PC-3 (cell line): Measurements from ENCODE around the gene VPS51.

Source experiments
- EZH2phosphoT487 ChIP-seq: fragments of 300-600 bp; sonication (generic); IDR thresholded peaks from 2 replicates; pipeline ENCODE4 v1.6.1; 2018; ENCODE audit warnings: mild to moderate bottlenecking, antibody characterized with exemption, low read length, borderline replicate concordance
- TF ChIP-seq, protein P1 (sequence below): fragments of 300-600 bp; sonication (generic); conservative IDR thresholded peaks from 2 replicates; pipeline ENCODE4 v1.5.1; 2017; ENCODE audit warnings: antibody characterized with exemption, low read depth, mild to moderate bottlenecking, low read length

- no peak for TF ChIP-seq EZH2phosphoT487
- TF ChIP-seq, protein P1, sequence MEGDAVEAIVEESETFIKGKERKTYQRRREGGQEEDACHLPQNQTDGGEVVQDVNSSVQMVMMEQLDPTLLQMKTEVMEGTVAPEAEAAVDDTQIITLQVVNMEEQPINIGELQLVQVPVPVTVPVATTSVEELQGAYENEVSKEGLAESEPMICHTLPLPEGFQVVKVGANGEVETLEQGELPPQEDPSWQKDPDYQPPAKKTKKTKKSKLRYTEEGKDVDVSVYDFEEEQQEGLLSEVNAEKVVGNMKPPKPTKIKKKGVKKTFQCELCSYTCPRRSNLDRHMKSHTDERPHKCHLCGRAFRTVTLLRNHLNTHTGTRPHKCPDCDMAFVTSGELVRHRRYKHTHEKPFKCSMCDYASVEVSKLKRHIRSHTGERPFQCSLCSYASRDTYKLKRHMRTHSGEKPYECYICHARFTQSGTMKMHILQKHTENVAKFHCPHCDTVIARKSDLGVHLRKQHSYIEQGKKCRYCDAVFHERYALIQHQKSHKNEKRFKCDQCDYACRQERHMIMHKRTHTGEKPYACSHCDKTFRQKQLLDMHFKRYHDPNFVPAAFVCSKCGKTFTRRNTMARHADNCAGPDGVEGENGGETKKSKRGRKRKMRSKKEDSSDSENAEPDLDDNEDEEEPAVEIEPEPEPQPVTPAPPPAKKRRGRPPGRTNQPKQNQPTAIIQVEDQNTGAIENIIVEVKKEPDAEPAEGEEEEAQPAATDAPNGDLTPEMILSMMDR, result no peak
These were observed 29.7 kb upstream of the VPS51 start for GRCh38 chr11:65066315-65066714.
